Spleen (tissue), 11 donors: ENCODE results near the gene PRODH2. TPM values are rescaled to one million over a fixed set of nuclear protein-coding genes. Genes with fewer than 3 reads are reported as not detected.
A peak's percentile ranks its signal among the peaks of the same experiment; 100 is the strongest.
"Not testable (repeated sequence)": the region's sequence is repeated elsewhere in the genome, so short reads cannot be mapped to it uniquely, and the experiment has no call there.

Experiments
- DNase-seq: peaks from one replicate; pipeline ENCODE4 v3.0.0-alpha.2; 2020
- H3K27ac ChIP-seq, 8 donors: fragments of 200-600 bp; sonication (generic) in 7 of 8; 1 replicate in 4 of 8; 2 replicates in 4 of 8; pipeline versions ENCODE4 v1.5.0 to v1.8.0; 2016 to 2021; ENCODE audit warnings: inconsistent platforms in 4 of 8, mild to moderate bottlenecking in 4 of 8, moderate library complexity in 1 of 8
- H3K27me3 ChIP-seq, 7 donors: fragments of 200-600 bp; sonication (generic) in 6 of 7; replicated peaks in 1 of 7; 1 replicate in 4 of 7; 2 replicates in 3 of 7; pipeline versions ENCODE4 v1.5.0 to v1.8.0; 2016 to 2021; ENCODE audit warnings: inconsistent platforms in 3 of 7, mild to moderate bottlenecking in 1 of 7
- H3K36me3 ChIP-seq, 6 donors: fragments of 200-600 bp; sonication (generic) in 5 of 6; 1 replicate in 4 of 6; 2 replicates in 2 of 6; pipeline versions ENCODE4 v1.5.0 to v1.8.0; 2016 to 2021; ENCODE audit warnings: inconsistent platforms in 2 of 6
- H3K4me1 ChIP-seq, 6 donors: fragments of 200-600 bp; sonication (generic) in 5 of 6; 1 replicate in 3 of 6; 2 replicates in 3 of 6; pipeline versions ENCODE4 v1.5.0 to v1.8.0; 2016 to 2021; ENCODE audit warnings: inconsistent platforms in 3 of 6
- H3K4me3 ChIP-seq, 8 donors: fragments of 200-600 bp; sonication (generic) in 7 of 8; 1 replicate in 4 of 8; 2 replicates in 4 of 8; pipeline versions ENCODE4 v1.5.0 to v1.8.0; 2016 to 2021; ENCODE audit warnings: inconsistent platforms in 4 of 8, mild to moderate bottlenecking in 4 of 8, moderate library complexity in 2 of 8
- H3K9me3 ChIP-seq, 8 donors: fragments of 200-600 bp; sonication (generic) in 7 of 8; 1 replicate in 4 of 8; 2 replicates in 4 of 8; pipeline versions ENCODE4 v1.5.0 to v1.8.0; 2016 to 2021; ENCODE audit warnings: inconsistent platforms in 4 of 8
- CTCF ChIP-seq, 11 experiments: fragments of 200-600 bp in 7 of 11; fragments of 450-650 bp in 4 of 11; sonication (generic) in 4 of 11; IDR thresholded peaks in 8 of 11; conservative IDR thresholded peaks in 3 of 11; 1 replicate in 7 of 11; 2 replicates in 4 of 11; pipeline versions ENCODE4 v1.4.0 to v1.8.0; 2016 to 2021; ENCODE audit warnings: antibody characterized with exemption in 11 of 11, inconsistent platforms in 4 of 11, mild to moderate bottlenecking in 1 of 11
- POLR2A ChIP-seq, 3 donors: fragments of 450-650 bp; IDR thresholded peaks; one replicate each; pipeline ENCODE4 v1.5.1; 2017; ENCODE audit warnings: antibody characterized with exemption in 3 of 3, mild to moderate bottlenecking in 1 of 3
- POLR2AphosphoS5 ChIP-seq, 3 donors: sonication (generic); formaldehyde crosslinking; IDR thresholded peaks; one replicate each; pipeline ENCODE4 v1.5.1; 2017; ENCODE audit warnings: antibody characterized with exemption in 3 of 3
- WGBS, 5 donors: extraction: QIAGEN DNeasy Blood & Tissue Kit in 3 of 5; methylation state at CpG; one replicate each; pipeline versions ENCODE4 v1.1.5 to v1.1.7; 2013 to 2018; 5-methylcytosine and 5-hydroxymethylcytosine counted together
- intact Hi-C: fragments of 100-400 bp; cut with DNase I; formaldehyde crosslinking; loops from one replicate; pipeline ENCODE4 v1.15.0; 2023; ENCODE audit warnings: low total_unique reads
- polyA plus RNA-seq, 3 donors: library from polyadenylated mRNA; stranded (reverse); fragments of 200-250 nt; gene quantifications; one replicate each; pipeline ENCODE4 v1.2.1, GENCODE V29; 2013
- total RNA-seq, 7 donors: library from RNA; depleted of rRNA in 3 of 7; stranded (reverse); fragments of >200 nt in 3 of 7; fragmentation: NEBNext Ultra II Directional in 4 of 7; extraction: Animal tissue kit (Norgen Biotek cat#: 25700) in 4 of 7; gene quantifications; one replicate each; pipeline versions ENCODE4 v1.1.0 to v1.2.1, GENCODE V29; 2016 to 2021
- donor health status: healthy with polysubstance abuse.
- donor health status: DM: no; HTN: no; CAD: no; lungs with moderate emphysema.
- donor health status: DM: no; HTN: no; CAD: no.
- donor health status: Bipolar disorder and iron deficiency.
- donor health status: healthy.
- donor health status: DM: no; HTN: no; CAD: no.
- donor health status: DM: yes; HTN: yes; CAD: no.

Gene PRODH2
- total and polyA plus RNA-seq, 10 donors = 0.06 TPM; not detected in 9

GRCh38 chr19:35844482-35845214, 32.0 kb upstream of the PRODH2 start:
- WGBS, 5 donors = 61 to 67% (median 63%) methylated on average over 16 of the region's 16 CpGs
- intact Hi-C loops = no loop called here
- H3K27ac ChIP-seq = no peak overlapping the region
- H3K4me1 ChIP-seq = peaks cover 7 to 25% (median 14%) of the 10 kb centered on the region in 6 donors
- TF ChIP-seq POLR2AphosphoS5 (IDR thresholded peaks at IDR 0.05) = no peak
- TF ChIP-seq POLR2A (IDR thresholded peaks at IDR 0.05) = no peak
- no peak for TF ChIP-seq CTCF (IDR thresholded peaks at IDR 0.05 in 8 of 11, conservative IDR thresholded peaks at IDR 0.05 in 3 of 11)
- peaks cover 4 to 87% (median 59%) of the 10 kb centered on the region in 7 donors for H3K27me3 ChIP-seq
- DNase-seq = no peak
- H3K9me3 ChIP-seq = peaks cover 0 to 5% (median 0%) of the 10 kb centered on the region in 8 donors
- H3K36me3 ChIP-seq = no peaks in the 10 kb centered on the region
- peak overlapping the region in 1 of 8 donors; percentile 57 for H3K4me3 ChIP-seq

GRCh38 chr19:35843676-35844481, 31.2 kb upstream of the PRODH2 start:
- no peak for TF ChIP-seq POLR2AphosphoS5 (IDR thresholded peaks at IDR 0.05)
- Histone ChIP-seq H3K27me3 (peaks cover 4 to 79% (median 51%) of the 10 kb centered on the region in 7 donors), H3K36me3 (no peaks in the 10 kb centered on the region), H3K27ac (no peak overlapping the region), H3K4me3 (peak overlapping the region in 1 of 8 donors; percentile 9), H3K4me1 (peaks cover 7 to 25% (median 14%) of the 10 kb centered on the region in 6 donors), H3K9me3 (peaks cover 0 to 12% (median 7%) of the 10 kb centered on the region in 8 donors)
- WGBS, 5 donors = 12 to 17% (median 16%) methylated on average over 18 to 42 of the region's 42 CpGs
- no peak for DNase-seq
- intact Hi-C loops = no loop called here

DNA sequence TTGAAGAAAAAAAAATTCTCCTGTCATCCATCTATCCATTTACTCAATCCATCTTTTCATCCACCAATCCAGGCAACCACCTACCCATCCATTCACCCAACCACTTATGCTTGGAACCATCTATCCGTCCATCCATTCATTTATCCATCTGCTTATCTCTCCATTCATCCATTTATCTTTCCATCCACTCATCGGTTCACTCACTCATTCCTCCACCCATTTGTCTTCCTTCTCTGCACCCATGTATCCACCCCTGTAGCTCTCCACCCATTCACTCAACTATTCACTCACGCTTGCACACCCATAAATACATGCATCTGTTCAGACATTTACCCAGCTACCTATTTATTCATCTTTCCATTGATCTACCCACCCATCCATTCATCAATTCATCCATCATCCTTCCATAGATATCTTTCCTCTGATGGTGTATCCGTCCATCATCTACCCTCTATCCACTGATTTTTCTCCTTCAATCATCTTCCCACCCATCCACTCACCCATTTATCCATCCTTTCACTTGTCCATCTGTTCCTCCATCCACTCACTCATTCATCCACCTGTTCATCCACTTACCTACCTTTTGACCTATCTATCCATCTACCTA, 30.1 kb upstream of the PRODH2 start:
- Histone ChIP-seq H3K9me3 (peaks cover 0 to 23% (median 17%) of the 10 kb centered on the region in 8 donors), H3K27ac (no peak overlapping the region), H3K27me3 (peaks cover 4 to 75% (median 42%) of the 10 kb centered on the region in 7 donors), H3K36me3 (no peaks in the 10 kb centered on the region), H3K4me3 (no peak overlapping the region), H3K4me1 (peaks cover 7 to 25% (median 14%) of the 10 kb centered on the region in 6 donors)
- no peak for TF ChIP-seq CTCF (IDR thresholded peaks at IDR 0.05 in 8 of 11, conservative IDR thresholded peaks at IDR 0.05 in 3 of 11)
- TF ChIP-seq POLR2AphosphoS5 (IDR thresholded peaks at IDR 0.05) = no peak
- no peak for TF ChIP-seq POLR2A (IDR thresholded peaks at IDR 0.05)
- intact Hi-C loops = no loop called here
- 82 to 87% (median 86%) methylated on average over 4 of the region's 4 CpGs for WGBS, 5 donors
- no peak for DNase-seq

DNA sequence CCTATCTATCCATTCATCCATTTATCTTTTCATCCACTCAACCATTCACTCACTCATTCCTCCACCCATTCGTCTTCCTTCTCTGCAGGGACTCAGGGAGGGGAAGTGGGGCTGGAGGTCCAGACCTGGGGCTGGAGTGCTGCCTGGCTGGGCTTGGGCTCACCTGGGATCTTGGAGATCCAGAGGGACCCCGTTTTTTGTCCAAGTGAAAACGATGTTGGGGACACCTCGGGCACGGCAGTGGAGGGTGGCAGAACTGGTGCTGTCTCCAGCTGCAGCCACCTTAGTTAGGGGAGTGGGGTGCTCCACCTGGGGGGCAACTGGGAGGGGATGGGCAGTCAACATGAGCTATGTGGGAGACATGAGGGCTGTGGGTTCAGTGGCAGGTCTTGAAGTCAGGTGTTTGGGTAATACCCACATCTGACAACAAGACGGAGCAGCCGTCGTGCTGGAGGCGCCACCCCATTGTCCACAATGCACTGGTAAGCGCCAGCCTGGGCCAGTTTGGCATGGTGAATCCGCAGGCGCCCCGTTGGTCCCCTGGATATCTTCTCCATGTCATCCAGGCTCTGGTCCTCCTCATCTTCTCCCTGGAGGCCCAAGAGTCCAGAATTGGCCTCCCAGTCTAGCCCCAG, 29.4 kb upstream of the PRODH2 start:
- 81 to 87% (median 84%) methylated on average over 12 to 13 of the region's 13 CpGs for whole genome bisulfite sequencing, 5 donors
- DNase-seq = no peak
- TF ChIP-seq POLR2AphosphoS5 (IDR thresholded peaks at IDR 0.05) = no peak
- TF ChIP-seq POLR2A (IDR thresholded peaks at IDR 0.05) = no peak
- TF ChIP-seq CTCF (IDR thresholded peaks at IDR 0.05 in 8 of 11, conservative IDR thresholded peaks at IDR 0.05 in 3 of 11) = no peak
- H3K9me3 ChIP-seq = peaks cover 0 to 24% (median 17%) of the 10 kb centered on the region in 8 donors
- H3K4me1 ChIP-seq = peaks cover 7 to 25% (median 14%) of the 10 kb centered on the region in 6 donors
- H3K4me3 ChIP-seq = no peak overlapping the region
- H3K36me3 ChIP-seq = no peaks in the 10 kb centered on the region
- intact Hi-C loops = no loop called here
- peaks cover 4 to 71% (median 37%) of the 10 kb centered on the region in 7 donors for H3K27me3 ChIP-seq
- no peak overlapping the region for H3K27ac ChIP-seq

DNA sequence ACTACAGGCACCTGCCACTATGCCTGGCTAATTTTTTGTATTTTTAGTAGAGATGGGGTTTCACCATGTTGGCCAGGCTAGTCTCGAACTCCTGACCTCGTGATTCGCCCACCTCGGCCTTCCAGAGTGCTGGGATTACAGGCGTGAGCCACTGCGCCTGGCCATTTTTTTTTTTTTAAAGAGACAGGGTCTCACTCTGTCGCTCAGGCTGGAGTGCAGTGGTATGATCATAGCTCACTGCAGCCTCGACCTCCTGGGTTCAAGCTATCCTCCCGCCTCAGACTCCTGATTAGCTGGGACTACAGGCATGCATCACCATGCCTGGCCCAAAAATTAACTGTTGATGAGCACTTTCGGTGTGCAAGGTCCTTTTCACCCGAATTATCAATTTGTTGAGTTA, 23.5 kb upstream of the PRODH2 start:
- intact Hi-C loops, H3K36me3 ChIP-seq, DNase-seq, H3K4me3 ChIP-seq, H3K27ac ChIP-seq, H3K4me1 ChIP-seq: not testable (repeated sequence)
- 56 to 71% (median 66%) methylated on average over 11 of the region's 11 CpGs for WGBS, 5 donors
- H3K9me3 ChIP-seq = peaks cover 0 to 24% (median 17%) of the 10 kb centered on the region in 8 donors
- H3K27me3 ChIP-seq = peaks cover 0 to 66% (median 0%) of the 10 kb centered on the region in 7 donors
